HuH-7 (cell line): ENCODE data around the gene SREBF2.
"Not testable (repeated sequence)": the region's sequence is repeated elsewhere in the genome, so short reads cannot be mapped to it uniquely, and the experiment has no call there.

Source experiments
- DNase-seq: peaks from one replicate; pipeline ENCODE4 v3.0.0; 2011; ENCODE audit warnings: low spot score

SREBF2 gene

GRCh38 chr22:41821471-41822316, 11.2 kb upstream of the SREBF2 start:
- DNase-seq: no peak

- DNase-seq: peak; percentile 58
These were observed 10.4 kb upstream of the SREBF2 start for GRCh38 chr22:41822317-41823057.

- DNase-seq: no peak
These were observed 9.1 kb upstream of the SREBF2 start for GRCh38 chr22:41823797-41824196.

GRCh38 chr22:41825376-41825775, 7.5 kb upstream of the SREBF2 start:
- DNase-seq: no peak

GRCh38 chr22:41826021-41826420, 6.9 kb upstream of the SREBF2 start:
- DNase-seq: no peak

GRCh38 chr22:41826430-41827383, 6.2 kb upstream of the SREBF2 start:
- no peak for DNase-seq

GRCh38 chr22:41827671-41828070, 5.2 kb upstream of the SREBF2 start:
- no peak for DNase-seq

- no peak for DNase-seq
These were observed 4.4 kb upstream of the SREBF2 start for GRCh38 chr22:41828516-41828915.

GRCh38 chr22:41830174-41830573, 2.7 kb upstream of the SREBF2 start:
- no peak for DNase-seq

- DNase-seq: no peak
These were observed 1.5 kb upstream of the SREBF2 start for GRCh38 chr22:41831383-41831782.

- no peak for DNase-seq
These were observed 915 bp upstream of the SREBF2 start for GRCh38 chr22:41831828-41832552.

- DNase-seq: no peak
These were observed 582 bp downstream of the SREBF2 start for GRCh38 chr22:41833369-41834004.

GRCh38 chr22:41834005-41834944, 1.4 kb downstream of the SREBF2 start:
- DNase-seq: no peak

- not testable (repeated sequence) for DNase-seq
These were observed 2.6 kb downstream of the SREBF2 start for GRCh38 chr22:41835462-41835861.

GRCh38 chr22:41836551-41836950, 3.6 kb downstream of the SREBF2 start:
- no peak for DNase-seq

GRCh38 chr22:41838842-41839618, 6.1 kb downstream of the SREBF2 start:
- no peak for DNase-seq

GRCh38 chr22:41840216-41840615, 7.3 kb downstream of the SREBF2 start:
- no peak for DNase-seq

- DNase-seq: peak; percentile 61
These were observed 8.3 kb downstream of the SREBF2 start for GRCh38 chr22:41841085-41841712.
